ENCODE results near the gene SNRNP25.

GRCh38 chr16:34648-34987 lies 19.0 kb upstream of the SNRNP25 start:
- TF ChIP-seq GATA2 (IDR thresholded peaks at IDR 0.05; ENCODE audit: low read depth, low read length) (no peak), GATA3 (IDR thresholded peaks at IDR 0.05; ENCODE audit: low read depth, low read length) (no peak)
